Myometrial cell (primary cell): ENCODE measurements around the gene CYP1B1. TPM values are rescaled to one million over a fixed set of nuclear protein-coding genes. Genes with fewer than 3 reads are reported as not detected.

Experiments used
- total RNA-seq: library from RNA; depleted of rRNA; stranded (reverse); fragments of >200 nt; gene quantifications from 2 replicates; pipeline ENCODE4 v1.2.3, GENCODE V29; 2015

CYP1B1 gene
- total RNA-seq, result 30.0 and 34.2 TPM in 2 replicates

GRCh38 chr2:38075507-38076151, at the start of gene CYP1B1:
TSS of gene CYP1B1 (minus strand) at chr2:38076151. CDS start at chr2:38075388, 763 bp downstream.

Other genes starting within 250 kb of the CYP1B1 start
- 2.3 and 8.4 TPM in 2 replicates for gene RMDN2, start 150.9 kb downstream of the CYP1B1 start, total RNA-seq